Measurements from ENCODE around the gene KRTAP10-4.
"Not testable (repeated sequence)": the region's sequence is repeated elsewhere in the genome, so short reads cannot be mapped to it uniquely, and the experiment has no call there.

The KRTAP10-4 gene

DNA sequence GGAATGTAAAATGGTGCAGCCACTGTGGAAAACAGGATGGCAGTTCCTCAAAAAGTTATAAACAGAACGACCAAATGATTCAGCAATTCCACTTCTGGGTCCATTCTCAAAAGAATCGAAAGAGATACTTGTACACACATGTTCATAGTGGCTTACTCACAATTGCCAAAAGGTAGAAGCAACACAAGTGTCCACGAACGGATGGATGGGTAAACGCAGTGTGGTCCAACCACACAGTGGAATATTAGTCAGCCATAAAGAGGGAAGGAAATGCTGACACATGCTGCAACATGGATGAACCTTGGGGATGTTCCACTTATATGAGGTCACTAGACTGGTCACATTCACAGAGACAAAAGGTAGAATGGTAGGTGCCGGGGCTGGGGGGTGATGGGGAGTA lies 38.8 kb upstream of the KRTAP10-4 start:
- no peak for DNase-seq

DNA sequence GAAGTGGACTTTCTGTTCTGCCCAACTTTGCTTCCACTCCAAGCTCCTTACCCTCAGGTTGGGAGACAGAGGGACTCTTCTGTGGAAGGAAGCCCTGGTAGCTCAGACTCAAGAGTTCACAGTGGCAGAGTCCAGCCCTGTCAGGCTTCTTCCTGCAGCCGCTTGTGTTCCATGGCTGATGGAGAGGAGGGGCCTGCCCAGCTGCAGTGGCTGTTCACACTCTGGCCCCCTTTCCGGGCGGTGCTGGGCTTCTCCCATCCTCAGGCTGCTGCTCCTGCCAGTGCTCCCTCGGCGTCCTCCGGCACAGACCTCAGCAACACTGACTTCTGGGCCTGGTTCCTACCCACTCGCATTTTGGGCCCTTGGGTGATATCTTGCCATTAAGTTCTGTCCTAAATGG lies 37.6 kb upstream of the KRTAP10-4 start:
- no peak for DNase-seq

DNA sequence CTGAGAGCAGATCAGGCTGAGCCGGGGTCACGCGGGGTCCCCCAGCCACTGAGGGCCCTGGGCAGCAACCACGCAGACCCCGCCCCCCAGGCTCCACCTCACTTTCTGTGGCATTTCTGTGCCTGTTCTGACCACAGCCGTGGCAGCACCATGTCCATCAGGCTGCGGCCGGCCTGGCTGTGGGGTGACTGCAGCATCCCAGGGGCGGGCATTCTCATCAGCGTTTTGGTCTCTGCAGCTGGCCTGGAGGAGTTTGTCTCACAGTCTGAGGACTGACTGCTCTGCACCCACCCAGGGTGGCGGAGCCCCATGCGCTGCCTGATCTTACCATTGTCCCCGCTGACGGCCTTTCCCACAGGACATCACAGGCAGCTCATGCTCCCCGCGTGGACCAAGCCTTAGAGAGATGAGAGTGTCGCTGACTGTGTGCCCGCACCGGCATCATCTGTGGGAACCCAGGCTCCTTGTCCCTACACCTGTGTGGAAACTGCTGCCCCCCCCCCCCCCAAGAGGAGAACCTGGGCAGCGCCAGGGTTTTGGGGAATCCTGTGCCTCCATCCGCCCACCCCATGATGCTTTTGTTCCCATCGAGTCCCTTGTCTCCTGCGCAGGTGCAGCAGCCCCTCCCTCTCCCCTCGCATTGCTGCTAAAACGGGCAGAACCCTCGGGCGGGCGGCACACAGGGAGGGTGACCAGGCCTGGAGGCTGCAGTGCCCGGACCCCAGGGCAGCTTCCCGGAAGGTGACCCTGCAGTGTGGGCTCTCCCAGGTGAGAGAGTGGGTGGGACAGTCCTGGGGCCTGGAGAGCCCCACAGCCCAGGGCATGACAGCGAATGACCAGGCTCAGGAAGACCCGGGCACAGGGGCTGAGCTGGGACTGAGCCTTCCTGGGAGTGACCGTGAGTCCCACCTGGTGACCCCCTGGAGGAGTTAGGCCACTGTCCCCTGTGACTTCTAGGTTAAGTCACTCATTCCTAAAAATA lies 35.3 kb upstream of the KRTAP10-4 start:
- DNase-seq: no peak

DNA sequence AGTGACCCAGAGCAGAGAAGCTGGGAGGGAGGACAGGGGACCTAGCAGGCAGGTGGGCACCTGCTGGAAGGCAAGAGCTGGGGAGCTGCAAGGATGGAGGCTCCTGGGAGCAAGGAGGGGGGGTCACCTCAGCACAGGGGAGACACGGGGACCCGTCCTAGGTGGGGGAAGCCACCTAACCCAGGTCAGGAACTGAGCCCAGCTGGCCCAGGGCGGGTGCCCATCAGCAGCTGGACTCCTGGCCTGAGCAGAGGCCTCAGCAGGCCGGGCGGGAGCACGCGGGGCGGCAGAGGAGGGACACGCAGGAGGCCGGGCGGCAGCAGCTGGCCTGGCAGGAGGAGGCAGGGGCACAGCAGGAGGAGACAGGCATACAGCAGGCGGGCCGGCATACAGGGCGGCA lies 34.5 kb upstream of the KRTAP10-4 start:
- DNase-seq: no peak

DNA sequence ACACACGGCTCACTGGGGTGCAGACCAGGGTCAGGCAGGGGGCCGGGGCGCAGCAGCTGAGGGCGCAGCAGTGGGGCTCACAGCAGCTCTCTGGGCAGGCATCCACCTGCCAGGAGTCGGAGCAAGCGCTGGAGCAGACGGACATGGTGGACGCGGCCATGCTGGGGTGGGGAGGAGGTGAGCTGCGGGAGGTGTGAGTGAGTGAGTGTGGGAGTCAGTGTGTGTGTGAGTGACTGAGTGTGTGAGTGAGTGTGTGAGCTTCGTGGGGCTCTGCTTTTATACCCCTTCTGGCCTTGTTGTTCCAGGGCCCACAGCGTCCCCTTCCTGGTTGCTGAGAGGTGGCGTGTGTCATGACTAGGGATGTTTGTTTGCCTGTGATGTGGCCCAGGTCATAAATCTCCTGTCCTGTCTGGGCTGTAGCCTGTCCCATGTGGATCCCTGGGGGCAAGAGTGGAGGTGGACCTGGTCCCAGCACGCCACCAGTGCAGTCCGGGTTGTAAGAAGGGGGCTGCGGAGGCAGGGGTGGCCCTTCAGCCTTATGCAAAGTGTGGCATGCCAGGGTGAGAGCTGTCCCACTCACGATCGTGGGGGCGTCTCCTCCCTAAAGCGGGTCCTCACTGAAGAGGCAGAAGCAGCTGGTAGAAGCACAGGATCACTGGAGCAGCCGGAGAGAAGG lies 33.4 kb upstream of the KRTAP10-4 start, which contains the start of gene KRTAP10-1:
KRTAP10-1 (minus strand) TSS at position 205 of the 676 bp plus-strand sequence; CDS start at position 160, 45 bp downstream.
- DNase-seq: no peak

DNA sequence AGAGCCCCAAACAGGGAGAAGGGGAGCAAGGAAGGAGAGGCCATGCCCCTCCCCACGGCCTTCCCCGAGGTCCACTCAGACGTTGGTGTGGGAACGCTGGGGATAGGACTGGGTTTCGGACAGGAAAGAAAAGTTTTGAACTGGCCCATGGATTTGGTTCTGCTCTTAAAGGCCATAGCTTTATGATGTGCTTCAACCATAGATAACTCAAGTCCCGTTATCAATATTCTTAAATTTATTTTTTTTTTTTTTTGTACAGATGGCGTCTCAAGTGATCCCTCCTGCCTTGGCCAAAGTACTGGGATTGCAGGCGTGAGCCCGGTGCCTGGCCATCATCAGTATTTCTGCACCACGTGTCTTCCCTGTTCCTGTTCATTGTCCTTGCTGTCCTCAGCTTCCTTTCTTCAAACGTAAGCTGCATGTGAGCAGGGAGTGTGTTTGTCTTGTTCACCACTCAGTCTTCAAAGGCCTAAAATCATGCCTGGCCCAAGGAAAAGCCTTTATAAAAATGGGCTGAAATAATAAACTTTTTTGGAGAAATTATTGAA lies 32.7 kb upstream of the KRTAP10-4 start:
- no peak for DNase-seq

DNA sequence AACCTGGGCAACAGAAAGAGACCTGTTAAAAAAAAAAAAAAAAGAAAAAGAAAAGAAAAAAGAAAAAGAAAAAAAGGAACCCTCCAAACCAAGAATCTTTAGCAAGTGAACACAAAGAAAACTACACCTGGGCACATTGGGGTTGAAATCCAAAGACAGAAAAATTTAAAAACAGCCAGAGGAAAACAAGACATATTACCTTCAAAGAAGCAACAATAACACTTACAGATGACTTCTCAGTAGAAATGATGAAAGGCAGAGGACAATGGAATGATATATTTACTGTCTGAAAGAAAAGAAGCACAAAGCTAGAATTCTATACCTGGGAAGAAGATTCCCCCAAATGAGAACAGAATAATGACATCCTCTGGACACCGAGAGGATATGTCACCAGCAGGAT lies 30.8 kb upstream of the KRTAP10-4 start:
- DNase-seq: no peak

DNA sequence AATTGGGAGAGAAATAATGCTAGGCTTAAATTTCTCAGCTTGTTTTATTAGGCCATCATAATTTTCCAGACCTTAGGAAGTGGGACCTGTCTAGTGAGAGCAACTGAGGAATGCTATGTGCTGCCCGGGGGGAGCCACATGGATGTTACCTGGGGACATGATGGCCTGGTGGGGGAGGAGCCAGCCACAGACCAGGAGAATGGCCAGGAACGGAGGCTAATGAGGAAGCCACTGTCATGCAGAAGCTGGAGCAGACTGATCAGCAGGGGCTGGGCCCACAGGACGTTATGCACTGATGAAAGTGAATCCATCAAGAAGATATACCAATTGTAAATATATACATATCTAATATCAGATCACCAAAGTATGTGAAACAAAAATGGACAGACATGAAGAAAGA lies 29.0 kb upstream of the KRTAP10-4 start:
- DNase-seq: no peak

DNA sequence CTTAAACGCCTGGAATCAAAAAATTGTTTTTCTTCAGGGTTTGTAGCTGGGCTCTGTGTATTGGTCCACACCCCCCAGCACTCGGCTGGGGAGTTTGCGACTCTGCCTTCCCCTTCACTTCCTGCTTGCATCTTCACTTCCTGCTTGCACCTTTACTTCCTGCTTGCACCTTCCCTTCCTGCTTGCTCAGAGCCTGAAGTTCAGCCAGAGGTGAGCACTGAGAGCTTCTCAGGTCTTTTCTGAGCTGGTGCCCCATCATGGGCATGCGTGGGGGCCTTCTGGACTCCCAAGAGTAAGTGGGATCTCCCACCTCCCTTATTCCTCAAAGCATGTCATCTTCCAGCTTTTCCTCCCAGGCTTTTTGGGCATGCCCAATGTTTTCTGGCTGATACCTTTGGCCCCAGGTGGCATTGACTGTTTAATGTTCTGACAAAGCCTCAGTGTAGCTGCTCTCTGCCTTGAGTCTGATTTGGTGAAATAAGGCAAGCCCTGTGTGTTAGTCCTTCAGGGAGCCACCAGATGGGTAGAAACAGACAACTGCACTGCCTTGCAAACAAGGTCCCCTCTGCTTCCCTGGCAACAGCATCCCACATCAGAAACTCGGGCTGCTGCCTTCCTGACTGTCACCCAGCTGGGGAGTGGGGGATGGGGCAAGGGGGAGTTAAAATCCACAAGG lies 25.7 kb upstream of the KRTAP10-4 start:
- DNase-seq: peak; percentile 91

DNA sequence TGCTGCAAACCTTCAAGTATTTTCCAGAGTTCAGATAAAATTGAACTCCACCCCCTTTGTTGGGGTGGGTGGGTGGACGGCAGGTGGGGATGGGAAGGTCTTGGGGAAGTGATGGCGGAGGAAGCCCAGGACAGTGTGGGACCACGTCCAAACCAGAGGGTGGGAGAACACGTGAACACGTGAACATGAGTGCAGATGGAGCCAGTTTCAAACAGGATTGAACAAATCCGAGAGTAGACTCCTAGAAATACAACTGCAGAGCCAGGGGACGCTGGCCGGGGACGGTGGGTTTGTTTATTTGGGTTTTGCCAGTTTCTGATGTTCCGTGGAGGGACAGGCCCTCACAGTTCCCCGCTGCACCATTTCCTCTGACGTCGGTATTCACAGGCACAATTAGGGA lies 25.1 kb upstream of the KRTAP10-4 start:
- DNase-seq: peak; percentile 88

DNA sequence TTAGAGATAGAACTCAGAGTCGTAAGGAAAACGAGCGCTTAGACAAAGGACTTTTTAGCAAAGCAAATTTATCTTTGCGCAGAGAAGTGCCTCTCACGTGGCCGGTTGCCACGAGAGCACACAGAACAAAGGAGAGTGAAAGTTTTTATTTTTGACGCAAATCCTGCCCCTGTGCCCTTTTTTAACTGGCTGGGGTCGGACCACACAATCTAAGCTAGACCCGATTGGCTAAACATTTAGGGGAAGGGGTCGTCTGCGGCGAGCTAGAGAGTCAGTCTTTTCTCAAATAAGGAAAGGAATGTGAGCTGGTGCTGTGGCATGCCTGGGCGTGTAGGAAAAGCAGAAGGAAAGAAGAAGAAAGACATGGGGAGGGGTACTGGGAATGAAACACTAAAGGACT lies 24.6 kb upstream of the KRTAP10-4 start:
- DNase-seq: no peak

DNA sequence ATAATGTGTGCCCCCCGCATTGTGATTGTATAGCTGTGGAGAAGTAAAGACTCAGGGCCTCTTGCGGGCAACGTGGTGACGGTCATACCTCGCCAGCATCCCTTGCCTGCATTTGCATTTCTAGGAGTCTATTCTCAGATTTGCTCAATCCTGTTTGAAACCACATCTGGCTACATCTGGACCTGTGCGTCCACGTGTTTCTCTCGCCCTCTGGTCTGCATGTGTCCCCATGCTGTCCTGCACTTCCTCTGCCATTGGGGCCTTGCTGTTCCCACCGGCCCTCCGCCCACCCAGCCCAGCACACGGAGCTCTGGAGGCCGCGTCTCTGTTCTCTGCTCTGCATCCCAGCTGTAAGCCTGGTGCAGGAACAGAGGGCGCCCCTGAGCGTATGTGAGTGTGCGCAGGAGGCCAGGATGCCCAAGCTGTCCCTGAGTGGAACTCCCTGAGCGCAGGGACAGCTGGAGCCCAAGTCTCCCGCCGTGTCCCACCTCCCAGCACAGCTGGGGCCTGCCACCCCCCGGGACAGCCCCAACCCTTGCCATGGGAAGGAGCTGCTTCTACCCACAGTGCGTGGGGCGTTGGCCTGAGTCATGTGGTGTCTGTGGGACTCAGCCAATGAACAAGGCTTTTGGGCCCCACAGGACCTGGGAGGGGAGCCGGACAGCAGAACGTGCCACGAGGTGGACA lies 23.9 kb upstream of the KRTAP10-4 start:
- DNase-seq: no peak

DNA sequence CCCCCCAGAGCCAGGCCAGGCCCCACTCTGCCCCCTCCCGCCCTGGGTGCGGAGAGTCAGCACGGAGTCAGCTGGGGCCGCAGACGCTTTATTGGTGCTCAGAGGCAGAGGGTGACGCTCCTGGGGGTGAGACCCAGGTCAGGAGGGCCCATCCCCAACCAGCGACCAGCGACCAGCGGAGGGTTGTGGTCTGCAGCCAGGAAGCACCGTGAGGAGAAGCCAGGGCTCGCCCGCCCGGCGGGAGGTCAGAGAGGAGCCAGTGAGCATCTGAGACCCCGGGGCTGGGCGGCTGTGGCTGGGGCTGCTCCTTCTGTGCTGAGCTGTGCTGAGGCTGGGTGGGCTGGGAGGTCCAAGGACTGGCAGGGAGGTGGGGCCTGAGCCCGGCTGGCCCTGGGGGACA lies 23.2 kb upstream of the KRTAP10-4 start:
- not testable (repeated sequence) for DNase-seq

DNA sequence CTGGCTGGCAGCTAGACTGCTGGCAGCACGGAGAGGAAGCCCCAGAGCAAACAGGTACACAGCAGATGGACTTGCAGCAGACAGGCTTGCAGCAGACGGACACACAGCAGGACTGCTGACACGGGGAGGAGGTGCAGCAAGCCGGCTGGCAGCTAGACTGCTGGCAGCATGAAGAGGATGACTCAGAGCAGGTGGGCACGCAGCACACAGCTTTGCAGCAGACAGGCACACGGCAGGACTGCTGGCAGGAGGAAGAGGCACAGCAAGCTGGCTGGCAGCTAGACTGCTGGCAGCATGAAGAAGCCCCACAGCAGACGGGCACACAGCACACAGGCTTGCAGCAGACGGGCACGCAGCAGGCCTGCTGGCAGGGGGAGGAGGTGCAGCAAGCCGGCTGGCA lies 22.7 kb upstream of the KRTAP10-4 start:
- peak; percentile 33 for DNase-seq

DNA sequence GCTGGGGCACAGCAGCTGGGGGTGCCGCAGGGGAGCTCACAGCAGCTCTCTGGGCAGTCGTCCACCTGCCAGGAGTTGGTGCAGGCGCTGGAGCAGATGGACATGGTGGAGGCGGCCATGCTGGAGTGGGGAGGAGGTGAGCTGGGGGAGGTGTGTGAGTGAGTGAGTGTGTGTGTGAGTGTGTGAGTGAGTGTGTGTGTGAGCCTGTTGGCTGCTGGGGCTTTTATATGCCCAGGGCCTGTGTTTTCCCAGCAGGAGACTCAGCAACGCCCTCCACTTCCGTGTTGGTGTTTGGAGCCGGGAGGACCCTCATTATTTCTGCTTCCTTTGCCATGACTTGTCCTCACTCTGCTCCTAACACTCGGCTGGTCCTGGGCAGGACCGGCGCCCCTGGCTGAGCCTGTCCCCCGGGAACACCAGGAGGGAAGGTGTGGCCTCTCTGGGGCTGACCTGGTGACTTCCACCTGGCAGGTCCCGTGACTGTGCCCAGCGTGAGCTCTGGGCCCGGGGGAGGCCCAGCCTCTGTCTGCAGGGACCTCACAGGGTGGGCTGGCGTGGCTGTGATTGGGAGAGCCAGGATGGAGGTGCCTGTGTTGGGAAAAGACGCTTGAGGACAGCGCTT lies 22.1 kb upstream of the KRTAP10-4 start, which contains the start of gene KRTAP10-2:
KRTAP10-2 (minus strand) TSS at position 166 of the 622 bp plus-strand sequence; CDS start at position 119, 47 bp downstream.
- DNase-seq: no peak

DNA sequence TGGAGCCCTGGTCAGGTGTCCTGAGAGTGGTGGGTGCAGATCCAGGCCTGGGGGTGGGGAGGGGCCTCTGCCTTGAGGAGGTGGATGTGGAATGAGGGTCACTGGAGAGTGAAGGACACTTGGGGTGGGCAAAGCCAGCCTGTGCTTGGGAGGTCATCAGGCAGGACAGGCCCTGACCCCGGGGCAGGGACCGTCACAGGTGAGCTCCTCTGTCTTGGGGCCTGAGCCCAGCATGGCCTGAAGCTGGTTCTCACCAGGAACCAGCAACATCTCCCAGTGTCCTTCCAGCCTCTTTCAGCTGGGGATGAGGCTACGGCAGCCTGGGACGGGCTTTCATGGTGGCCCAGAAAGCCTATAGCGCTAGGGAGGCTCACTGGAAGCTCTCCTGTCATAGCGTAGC lies 21.4 kb upstream of the KRTAP10-4 start:
- DNase-seq: no peak

DNA sequence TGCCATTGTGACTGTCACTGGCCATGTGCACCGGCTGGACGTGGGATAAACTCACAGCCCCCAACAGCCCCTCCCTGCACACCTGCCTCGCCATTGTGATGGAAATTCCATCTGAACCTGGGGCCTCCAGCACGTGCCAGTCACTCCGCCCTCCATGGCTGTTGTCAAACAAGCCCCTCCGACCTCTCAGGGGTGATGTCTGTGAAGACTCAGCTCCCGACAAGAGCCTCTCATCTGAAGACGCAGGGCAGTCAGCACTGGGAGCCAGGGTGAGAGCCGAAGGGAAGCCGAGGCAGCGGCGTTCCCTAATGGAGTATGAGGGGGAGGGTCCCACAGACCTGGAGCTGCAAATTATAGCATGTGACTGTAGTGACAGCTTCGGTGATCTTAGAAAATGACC lies 20.8 kb upstream of the KRTAP10-4 start:
- DNase-seq: no peak

DNA sequence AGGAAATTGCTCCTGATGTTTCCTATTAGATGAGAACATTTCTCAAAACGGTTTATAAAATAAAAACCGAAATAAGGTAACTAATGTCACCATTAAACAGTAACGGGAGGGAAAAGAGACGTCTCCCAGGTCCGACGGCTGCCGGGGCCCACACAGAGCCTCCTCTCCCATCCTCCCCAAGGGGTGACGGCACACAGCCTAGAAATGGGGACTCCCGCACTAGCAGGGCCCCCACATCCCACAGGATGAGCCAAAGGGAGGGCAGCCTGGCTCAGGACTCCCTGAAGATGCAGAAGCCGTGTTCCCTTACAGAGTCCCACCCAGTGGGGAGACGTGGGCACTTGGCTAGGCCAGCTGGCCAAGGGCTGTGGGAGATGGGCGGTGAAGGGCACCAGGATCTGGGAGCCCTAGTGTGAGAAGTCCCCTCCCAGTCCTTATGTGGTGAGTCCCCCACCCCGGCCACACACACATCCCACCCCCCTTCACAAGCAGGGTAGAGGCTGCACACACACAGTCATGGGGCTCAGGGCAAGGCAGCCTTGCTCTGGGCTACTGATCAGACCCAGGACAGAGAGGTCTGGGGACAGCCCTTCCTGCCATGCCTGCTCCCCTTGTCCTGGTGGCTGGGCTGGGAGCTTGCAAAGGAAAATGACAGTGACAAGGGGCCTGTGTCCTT lies 18.2 kb upstream of the KRTAP10-4 start:
- no peak for DNase-seq

DNA sequence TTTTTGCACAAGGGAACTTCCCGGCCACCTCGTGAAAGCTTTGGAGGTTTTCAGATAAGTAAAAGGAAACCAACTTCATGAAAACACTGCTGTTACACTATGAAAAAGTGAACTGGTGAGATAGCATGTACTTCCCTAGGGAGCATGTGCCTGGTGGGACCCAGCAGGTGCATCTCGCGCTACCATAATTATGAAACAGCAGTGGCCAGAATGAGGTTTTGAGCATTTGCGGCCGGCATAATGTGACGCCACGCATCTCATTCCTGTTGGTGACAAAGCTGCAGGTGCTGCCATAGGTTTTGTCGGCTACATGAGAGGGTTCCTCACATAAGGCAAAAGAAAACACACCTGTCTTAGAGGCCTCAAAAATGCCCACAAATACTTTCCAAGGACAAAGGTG lies 16.6 kb upstream of the KRTAP10-4 start:
- no peak for DNase-seq

DNA sequence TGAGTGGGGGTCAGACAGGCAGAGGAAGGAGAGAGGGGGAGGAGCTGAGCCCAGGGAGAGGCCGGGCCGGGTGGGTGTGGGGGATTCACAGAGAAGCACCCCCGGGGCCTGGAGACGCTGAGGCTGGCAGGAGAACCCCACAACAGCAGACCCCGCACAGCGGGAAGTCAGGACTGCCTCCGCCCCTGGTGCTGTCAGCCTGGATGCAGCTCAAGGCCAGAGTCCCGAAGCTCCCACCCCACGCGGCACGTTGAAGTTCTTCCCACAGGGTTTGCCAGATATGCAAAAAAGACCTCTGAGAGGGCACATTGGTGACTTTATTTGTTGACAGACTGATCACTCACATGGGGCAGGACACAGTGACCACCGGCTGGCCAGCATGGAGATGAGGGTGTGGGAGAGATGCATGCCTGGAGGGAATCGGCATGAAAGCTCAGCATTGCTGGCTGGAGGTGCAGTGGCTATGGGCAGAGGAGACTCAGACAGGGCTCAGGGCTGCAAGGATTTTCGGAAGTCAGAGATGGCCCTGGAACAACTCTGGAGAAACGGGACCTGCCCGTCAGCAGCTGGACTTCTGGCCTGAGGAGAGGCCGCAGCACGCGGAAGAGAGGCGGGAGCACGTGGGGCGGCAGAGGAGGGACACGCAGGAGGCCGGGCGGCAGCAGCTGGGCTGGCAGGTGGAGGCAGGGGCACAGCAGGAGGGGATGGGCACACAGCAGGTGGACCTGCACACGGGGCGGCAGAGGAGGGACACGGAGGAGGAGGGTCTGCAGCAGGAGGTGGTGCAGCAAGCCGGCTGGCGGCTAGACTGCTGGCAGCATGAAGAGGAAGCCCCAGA lies 15.8 kb upstream of the KRTAP10-4 start:
- DNase-seq: no peak

Measured in NCI-H1694 treated with DMSO at 0.1 percent for 48 hours (cell line).